SHP77 treated with DMSO at 0.1 percent for 48 hours (cell line): ENCODE measurements around the gene CNNM4.

Experiments used
- DNase-seq: peaks from one replicate; lab custom pipeline; 2025; lab: John Stamatoyannopoulos, UW

The CNNM4 gene

GRCh38 chr2:96759548-96759947 lies 1.2 kb upstream of the CNNM4 start:
- DNase-seq: no peak

GRCh38 chr2:96760986-96761832 lies 507 bp downstream of the CNNM4 start:
- DNase-seq: peak; percentile 57

GRCh38 chr2:96762529-96763311 lies 2.0 kb downstream of the CNNM4 start:
- DNase-seq: no peak

GRCh38 chr2:96763511-96764252 lies 3.0 kb downstream of the CNNM4 start:
- no peak for DNase-seq

GRCh38 chr2:96764253-96764637 lies 3.5 kb downstream of the CNNM4 start:
- no peak for DNase-seq

- no peak for DNase-seq
These were observed 6.6 kb downstream of the CNNM4 start for GRCh38 chr2:96767135-96767871.

- no peak for DNase-seq
These were observed 7.4 kb downstream of the CNNM4 start for GRCh38 chr2:96768083-96768561.

- no peak for DNase-seq
These were observed 9.1 kb downstream of the CNNM4 start for GRCh38 chr2:96769814-96770213.

GRCh38 chr2:96770442-96771202 lies 9.9 kb downstream of the CNNM4 start:
- DNase-seq: no peak

GRCh38 chr2:96771796-96772618 lies 11.3 kb downstream of the CNNM4 start:
- no peak for DNase-seq

- no peak for DNase-seq
These were observed 12.4 kb downstream of the CNNM4 start for GRCh38 chr2:96772903-96773671.

- DNase-seq: no peak
These were observed 13.2 kb downstream of the CNNM4 start for GRCh38 chr2:96773922-96774321.

GRCh38 chr2:96775160-96775559 lies 14.5 kb downstream of the CNNM4 start:
- DNase-seq: no peak

- DNase-seq: no peak
These were observed 22.7 kb downstream of the CNNM4 start for GRCh38 chr2:96783388-96783787.

- no peak for DNase-seq
These were observed 26.7 kb downstream of the CNNM4 start for GRCh38 chr2:96787411-96787810.

- DNase-seq: no peak
These were observed 27.9 kb downstream of the CNNM4 start for GRCh38 chr2:96788442-96789244.

GRCh38 chr2:96789245-96789617 lies 28.5 kb downstream of the CNNM4 start:
- no peak for DNase-seq
